Stimulated activated CD4-positive, alpha-beta T cell treated with anti-CD3 and anti-CD28 coated beads, TNF-alpha, amount 100 ng/mL, for 1 hour (primary cell): ENCODE measurements around the gene ALAS1.

Experiments
- DNase-seq, 3 donors: peaks; one replicate each; pipeline ENCODE4 v3.0.0-alpha.2; 2020; ENCODE audit warnings: low read depth in 3 of 3, low spot score in 1 of 3

ALAS1 gene

DNA sequence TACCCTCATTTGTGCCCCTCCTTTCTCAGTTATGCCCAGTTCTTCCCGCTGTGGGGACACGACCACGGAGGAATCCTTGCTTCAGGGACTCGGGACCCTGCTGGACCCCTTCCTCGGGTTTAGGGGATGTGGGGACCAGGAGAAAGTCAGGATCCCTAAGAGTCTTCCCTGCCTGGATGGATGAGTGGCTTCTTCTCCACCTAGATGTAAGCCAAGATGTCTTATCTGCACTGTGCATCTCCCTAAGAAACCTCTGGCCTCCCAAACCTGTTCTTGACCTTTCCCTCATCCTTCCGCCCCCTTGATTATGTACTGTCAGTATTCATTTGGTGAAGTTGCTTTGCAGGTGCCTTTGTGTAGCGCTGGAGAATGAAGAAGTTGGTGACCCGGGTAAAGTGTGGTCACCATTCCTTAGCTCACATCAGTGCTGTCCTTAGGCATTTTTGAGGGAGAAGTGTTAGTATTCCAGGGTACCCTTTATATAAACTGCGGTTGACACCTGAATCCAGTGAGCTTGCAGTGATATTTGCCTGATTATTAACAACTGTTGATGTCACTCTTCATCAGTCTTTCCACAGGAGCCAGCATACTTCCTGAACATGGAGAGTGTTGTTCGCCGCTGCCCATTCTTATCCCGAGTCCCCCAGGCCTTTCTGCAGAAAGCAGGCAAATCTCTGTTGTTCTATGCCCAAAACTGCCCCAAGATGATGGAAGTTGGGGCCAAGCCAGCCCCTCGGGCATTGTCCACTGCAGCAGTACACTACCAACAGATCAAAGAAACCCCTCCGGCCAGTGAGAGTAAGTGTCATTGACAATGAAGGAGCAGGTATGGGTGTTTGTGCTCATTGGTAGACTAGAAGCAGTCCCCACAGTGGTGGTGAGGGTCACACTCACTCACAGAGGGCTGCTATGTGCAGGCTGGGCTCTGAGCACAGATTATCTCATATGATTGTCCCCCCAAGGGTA is 966 bp downstream of the ALAS1 start:
- no peak for DNase-seq

GRCh38 chr3:52200981-52201679 is 3.2 kb downstream of the ALAS1 start:
- no peak for DNase-seq

DNA sequence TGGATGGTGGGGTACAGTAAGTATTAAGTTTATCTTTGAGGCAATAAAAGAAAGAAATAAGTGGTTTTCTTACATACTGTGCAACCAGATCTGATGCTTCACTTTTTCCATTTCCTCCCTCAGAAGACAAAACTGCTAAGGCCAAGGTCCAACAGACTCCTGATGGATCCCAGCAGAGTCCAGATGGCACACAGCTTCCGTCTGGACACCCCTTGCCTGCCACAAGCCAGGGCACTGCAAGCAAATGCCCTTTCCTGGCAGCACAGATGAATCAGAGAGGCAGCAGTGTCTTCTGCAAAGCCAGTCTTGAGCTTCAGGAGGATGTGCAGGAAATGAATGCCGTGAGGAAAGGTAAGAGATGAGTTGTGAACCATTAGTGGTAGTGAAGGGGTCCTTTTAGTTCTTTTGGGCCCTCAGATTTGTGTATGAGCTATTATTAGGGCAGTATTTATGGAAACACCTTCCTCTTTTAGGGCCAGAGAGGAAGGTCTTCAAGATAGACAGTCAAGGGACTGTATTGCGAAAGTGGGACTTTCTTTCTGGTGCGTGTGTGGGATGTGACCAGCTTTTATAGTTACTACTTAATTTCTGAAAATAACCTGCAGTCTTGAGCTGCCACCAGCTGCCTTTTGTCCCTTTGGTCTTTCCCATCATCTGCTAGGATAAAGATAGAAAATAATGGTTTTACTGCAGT is 4.6 kb downstream of the ALAS1 start:
- DNase-seq, result no peak

DNA sequence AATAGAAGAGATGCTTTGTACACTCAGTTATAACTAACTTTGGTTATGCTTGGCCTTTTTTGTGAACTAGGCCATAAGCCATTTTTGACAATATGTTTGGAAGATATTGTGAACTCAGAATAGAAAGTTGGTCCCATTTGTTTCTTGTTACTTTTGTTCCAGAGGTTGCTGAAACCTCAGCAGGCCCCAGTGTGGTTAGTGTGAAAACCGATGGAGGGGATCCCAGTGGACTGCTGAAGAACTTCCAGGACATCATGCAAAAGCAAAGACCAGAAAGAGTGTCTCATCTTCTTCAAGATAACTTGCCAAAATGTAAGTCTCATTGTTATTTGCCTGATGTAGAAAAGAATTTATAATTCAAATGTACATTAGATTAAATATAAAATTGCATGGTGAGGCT is 5.7 kb downstream of the ALAS1 start:
- DNase-seq, result no peak

- DNase-seq, result no peak
Measured at GRCh38 chr3:52204337-52205073, 6.5 kb downstream of the ALAS1 start.

GRCh38 chr3:52205727-52206372 is 7.9 kb downstream of the ALAS1 start:
- no peak for DNase-seq

GRCh38 chr3:52208556-52208955 is 10.6 kb downstream of the ALAS1 start:
- no peak for DNase-seq

GRCh38 chr3:52210037-52210436 is 12.1 kb downstream of the ALAS1 start:
- no peak for DNase-seq

DNA sequence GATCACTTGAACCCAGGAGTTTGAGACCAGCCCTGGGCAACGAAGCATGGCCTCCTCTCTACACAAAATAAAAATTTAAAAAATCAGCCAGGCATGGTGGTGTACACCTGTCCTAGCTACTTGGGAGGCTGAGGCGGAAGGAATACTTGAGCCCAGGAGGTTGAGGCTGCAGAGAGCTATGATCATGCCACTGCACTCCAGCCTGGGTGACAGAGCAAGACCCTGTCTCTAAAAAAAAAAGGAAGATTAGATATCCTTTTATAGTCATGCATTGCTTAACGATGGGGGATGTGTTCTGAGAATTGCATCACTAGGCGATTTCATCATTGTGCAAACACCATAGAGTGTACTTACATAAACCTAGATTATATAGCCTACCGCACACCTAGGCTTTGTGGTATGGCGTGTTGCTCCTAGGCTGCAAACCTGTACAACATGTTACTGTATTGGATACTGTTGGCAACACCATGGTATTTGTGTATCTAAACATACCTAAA is 12.6 kb downstream of the ALAS1 start:
- DNase-seq, result no peak

DNA sequence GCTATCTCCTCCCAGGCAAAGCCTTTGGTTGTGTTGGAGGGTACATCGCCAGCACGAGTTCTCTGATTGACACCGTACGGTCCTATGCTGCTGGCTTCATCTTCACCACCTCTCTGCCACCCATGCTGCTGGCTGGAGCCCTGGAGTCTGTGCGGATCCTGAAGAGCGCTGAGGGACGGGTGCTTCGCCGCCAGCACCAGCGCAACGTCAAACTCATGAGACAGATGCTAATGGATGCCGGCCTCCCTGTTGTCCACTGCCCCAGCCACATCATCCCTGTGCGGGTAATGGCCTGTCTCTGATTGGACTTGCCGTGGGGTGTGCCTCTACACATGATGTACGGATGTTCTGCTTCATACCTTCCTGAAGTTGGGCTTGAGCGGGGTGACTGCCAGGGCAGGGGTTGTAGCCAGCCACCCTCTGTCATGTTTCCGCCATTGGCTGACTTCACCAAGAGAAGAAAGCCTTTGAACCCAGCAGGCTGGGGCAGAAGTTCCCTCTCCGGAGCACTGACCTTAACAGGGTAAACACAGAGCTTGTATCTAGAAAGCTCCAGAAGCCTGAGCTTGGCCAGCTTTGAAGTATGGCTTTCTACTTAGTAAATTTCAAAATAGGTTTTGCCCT is 13.4 kb downstream of the ALAS1 start:
- no peak for DNase-seq

GRCh38 chr3:52213005-52213404 is 15.0 kb downstream of the ALAS1 start:
- no peak for DNase-seq

- DNase-seq, result no peak
Measured at GRCh38 chr3:52213901-52214300, 15.9 kb downstream of the ALAS1 start.

DNA sequence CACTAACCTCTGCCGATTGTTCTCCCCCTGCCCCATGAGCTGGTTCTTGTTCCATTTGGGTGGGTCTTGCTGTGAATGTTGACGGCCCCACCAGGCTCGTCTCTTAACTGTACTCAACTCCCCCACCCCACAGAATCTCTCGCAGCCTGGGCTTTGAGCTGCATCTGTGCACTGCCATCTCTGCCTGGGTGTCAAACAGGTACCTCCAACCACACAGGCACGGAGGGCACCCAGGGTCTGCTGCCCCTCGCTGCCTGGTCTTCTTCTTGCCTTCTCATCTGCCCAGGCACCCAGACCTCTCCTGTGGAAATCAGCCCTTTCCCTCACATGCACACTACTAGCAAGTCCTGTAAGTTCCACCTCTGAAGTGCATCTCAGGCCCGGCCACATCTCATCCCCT is 17.4 kb downstream of the ALAS1 start:
- no peak for DNase-seq

DNA sequence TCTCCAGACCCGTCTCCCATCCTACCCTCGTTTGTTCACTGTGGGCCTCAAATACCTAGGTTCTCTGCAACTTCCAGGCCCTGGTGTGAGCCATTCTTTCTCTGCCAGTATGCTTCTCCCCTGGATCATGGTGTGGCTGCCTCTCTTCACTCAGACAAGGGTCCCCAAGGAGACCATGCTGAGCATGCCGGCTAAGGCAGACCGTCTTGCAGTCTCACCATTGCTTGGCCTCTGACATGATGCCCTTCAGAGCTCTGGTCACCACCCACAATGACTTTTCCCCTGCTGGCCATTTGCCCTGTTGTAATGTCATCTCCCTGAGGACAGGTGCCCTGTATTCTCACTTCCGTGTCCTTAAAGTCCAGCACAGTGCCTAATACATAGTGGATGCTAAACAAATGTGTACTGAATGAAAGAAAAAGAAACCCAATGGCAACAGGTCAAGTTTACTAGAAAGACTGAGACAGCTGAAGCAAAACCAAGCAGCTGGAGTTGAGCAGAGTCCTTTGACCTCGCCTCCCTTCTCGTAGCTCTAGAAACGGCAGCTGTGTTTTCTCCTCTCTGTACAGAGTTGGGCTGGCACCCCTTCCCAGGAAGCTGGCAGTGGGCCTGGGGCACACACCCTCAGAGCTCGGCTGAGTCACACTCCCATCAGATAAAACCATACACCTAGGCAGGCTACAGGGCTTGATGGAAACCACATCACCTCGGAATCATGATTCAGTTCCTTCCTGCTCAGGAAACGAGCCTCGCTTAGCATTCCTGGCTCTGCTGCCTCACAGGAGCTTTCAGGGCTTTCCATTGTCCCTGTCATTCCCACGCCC is 18.8 kb downstream of the ALAS1 start:
- peak in 2 of 3 donors; percentile 40 to 45 for DNase-seq

GRCh38 chr3:52217409-52217805 is 19.4 kb downstream of the ALAS1 start:
- DNase-seq, result no peak

DNA sequence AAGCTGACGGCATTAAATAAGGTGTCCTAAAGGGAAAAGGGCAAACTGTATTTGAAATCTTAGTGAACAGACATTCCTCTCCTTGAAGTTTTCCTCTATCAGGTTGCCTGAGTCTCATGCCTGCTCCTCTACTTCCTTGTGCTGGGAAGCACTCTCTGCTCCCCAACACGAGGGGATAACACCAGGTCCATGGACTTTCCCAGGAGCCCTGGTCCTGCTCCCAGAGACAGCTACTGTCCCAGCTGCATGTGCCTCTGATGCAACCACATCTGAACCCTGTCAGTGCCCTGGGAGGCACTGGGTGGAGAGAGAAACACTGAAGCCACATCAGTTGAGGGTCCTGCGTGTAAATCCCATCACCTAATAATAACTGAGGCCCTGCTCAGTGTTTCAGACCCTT is 20.1 kb downstream of the ALAS1 start:
- no peak for DNase-seq

DNA sequence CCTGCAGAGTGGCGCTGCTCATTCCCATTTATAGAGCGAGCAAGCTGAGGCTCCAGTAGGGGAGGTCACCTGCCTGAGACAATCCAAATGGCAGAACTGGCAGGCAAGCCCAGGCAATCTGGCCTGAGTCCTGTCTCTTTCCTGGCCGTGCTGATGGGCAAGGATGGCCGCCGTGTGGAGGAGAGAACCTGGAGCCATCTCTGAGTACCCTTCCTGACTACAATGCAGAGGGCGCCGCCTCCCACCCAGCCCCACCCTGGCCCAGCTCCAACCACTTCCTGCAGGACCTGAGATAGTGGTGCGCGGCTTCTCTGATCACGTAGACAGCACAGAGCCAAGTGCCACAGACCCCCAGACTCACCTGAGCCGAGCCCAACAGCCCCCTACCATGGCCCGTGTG is 20.5 kb downstream of the ALAS1 start:
- DNase-seq, result no peak

- DNase-seq, result no peak
Measured at GRCh38 chr3:52218937-52219650, 21.1 kb downstream of the ALAS1 start.
